ENCODE measurements around the gene TRIM73.
"Not testable (repeated sequence)": the region's sequence is repeated elsewhere in the genome, so short reads cannot be mapped to it uniquely, and the experiment has no call there.

Gene TRIM73

DNA sequence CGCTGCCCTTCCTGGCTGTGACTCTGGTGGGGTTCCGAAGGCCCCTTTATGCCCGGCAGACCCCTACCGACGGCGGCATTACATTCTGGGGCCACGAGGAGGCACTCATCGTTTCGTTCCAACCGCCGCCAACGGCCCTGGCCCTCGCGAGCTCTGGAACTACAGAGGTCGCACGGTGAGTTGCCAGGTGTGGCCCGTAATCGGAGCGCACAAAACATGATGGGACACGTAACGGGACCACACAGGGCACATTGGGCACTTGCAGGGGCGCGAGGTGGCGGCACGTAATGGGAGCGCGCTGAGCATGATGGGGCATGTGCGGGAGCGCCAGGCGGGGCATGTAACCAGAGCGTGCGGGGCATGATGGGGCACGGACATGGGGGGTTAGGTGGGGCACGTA is at the start of gene TRIM73:
TSS of gene TRIM73 (plus strand) at position 301 of the 400 bp plus-strand sequence. CDS start 3,305 bp downstream, outside the sequence.
- not testable (repeated sequence) for DNase-seq

DNA sequence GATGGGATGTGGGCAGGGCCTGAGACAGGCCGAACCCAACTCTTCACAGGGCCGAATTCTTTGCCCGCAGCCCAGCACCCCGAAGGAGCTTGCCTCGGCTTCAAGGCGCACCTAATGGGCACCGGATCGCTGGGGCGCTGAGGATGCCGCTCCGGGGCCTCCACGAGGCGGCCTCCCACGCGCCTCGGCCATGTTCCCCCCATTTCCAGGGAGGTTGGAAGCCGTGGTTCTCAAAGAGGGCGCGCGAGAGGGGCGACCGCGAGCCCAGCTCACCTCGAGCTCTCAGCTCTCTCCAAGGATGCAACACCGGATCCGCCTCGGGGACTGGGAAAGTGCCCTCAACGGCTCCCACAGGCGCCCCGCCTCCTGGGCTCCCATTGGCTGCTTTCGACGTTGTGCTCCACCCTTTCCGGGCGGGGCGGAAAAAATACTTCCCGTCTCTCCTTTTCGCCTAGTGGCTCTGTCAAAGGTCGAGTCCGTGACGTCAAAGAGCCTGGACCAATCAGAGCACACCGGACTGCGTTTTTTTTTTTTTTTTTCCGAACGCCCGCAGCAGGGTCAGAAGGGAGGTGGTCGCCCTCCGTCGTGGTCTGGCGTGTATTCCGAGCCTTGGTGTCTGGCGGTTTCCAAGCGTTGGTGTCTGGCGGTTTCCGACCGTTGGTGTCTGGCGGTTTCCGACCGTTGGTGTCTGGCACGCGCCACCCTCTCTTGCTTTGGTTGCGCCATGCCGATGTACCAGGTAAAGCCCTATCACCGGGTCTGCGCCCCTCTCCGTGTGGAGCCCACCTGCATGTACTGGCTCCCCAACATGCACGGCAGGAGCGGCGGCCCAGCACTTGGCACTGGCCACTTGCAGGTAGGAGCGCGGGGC is 36.5 kb upstream of the TRIM73 start:
- DNase-seq, result not testable (repeated sequence)

DNA sequence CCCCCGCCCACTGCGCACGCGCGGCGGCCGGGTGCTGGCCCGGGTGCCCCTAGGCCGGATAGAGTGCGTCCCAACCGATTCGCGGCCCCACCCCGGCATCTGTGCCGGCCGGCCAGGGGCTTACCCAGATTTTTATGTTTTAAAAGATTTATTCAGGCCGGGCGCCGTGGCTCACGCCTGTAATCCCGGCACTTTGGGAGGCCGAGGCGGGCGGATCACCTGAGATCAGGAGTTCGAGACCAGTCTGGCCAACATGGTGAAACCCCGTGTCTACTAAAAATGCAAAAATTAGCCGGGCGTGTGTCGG is 35.9 kb upstream of the TRIM73 start:
- not testable (repeated sequence) for DNase-seq

DNA sequence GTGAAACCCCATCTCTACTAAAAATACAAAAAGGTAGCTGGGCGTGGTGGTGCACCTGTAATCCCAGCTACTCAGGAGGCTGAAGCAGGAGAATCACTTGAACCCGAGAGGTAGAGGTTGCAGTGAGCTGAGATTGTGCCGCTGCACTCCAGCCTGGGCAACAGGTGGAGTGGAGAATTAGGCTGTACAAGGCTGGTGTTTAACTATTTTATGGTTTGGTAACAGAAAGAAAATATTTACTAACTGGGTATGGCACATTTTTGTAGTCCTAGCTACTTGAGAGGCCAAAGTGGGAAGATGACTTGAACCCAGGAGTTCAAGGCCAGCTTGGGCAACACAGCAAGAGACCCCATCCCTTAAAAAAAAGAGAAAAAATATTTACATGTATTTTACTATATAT is 31.4 kb upstream of the TRIM73 start:
- not testable (repeated sequence) for DNase-seq

DNA sequence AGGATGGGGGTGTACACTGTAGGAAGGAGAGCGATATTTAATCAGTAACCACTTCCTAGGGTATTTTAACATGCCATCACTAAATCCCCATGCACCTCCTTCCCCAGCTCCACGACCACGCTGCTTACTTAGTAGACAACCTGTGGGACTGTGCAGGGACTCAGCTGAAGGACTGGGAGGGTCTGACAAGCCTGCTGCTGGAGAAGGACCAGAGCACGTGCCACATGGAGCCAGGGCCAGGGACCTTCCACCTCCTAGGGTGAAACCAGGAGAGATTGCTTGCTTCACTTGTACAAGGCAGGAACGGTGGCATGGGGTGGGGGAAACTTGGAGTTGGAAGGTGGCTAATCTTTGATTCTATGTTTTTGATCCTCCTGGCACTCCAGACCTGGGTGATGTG is 28.8 kb upstream of the TRIM73 start:
- DNase-seq, result not testable (repeated sequence)

DNA sequence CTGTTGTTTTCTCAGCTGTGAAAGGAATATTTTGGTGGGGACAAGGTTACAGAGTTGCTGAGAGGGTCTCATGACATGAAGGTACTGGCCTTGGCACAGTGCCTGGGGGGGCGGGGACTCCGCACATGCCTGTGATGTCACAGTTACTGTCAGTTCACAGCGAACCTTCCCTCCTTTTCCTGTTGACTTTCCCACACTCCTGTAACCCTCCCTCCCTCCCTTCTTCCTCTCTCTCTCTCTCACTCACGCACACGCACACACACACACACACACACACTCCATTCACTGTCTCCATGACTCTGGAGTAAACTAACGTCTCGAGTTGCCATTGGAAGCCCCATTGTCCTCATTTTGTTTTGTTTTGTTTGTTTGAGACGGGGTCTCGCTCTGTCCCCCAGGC is 28.1 kb upstream of the TRIM73 start:
- DNase-seq, result not testable (repeated sequence)

DNA sequence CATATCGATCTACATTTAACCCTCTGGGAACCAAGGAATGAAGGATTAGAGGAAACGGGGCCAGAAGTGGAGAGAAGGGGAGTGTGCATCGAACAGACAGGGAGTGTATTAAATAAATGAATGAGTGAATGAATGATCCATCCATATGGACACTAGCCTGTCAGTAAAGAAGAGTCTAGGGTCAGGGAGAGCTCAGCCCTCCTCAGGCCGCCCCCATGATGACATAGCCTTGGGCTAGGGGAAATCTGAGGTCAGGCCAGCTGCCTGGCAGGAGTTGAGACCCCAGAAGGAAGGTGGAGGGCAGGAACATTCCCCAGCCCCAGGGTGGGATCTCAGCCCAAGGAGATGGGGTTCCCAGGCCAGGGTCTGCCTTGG is 21.3 kb upstream of the TRIM73 start:
- not testable (repeated sequence) for DNase-seq

DNA sequence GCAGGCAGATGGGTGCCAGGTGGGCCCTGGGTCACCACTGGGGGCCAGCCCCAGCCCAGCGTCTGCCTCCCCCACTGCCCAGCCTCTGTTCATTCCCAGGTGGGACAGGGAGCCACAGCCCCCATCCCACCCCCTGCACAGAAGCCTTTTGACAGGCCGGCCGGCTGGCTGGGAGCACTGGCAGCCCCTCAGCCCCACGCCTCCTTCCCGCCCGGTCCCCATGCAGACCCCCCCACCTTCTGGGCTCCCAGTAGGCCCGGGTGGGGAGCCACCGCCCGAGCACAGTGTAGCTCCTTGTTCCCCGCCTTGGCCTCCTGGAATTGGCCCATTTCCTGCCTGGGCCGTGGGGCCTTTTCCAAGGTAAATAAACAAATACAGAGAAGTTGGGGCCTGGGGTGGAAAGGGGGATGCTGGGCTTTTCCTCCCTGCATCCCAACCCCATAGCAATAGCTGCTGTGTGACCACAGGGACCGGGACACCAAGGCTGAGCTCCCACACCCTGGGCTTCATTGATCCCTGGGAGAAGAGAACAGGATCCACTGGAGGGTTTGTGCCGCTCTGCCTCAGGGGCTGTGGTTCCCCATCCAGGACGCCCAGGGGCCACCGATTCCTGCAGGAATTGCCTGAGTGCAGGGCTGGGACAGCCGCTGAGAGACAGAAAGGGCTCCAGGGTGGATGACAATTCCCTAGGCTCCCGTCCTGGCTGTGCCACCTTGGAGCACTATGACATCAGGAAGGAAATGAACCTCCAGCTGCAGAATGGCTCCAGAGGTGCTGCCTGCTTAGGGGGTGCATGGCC is 20.7 kb upstream of the TRIM73 start:
- DNase-seq, result not testable (repeated sequence)

DNA sequence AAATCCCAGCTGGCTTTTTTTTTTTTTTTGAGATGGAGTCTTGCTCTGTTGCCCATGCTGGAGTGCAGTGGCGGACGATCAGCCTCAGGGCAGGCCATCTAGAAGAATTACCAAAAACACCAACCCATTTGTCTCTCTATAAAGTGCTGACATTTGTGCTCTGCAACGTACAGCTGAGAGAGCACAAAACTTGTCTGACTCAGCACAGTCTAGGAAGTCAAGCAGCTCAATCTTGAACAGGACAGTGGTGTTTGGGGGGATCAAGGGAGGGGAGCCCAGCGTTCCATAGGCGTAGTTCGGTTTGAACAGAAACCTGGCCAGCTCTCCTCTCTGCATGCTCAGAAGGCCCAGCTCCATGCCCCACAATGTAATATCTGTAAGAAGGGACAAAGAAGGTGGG is 2.2 kb upstream of the TRIM73 start:
- not testable (repeated sequence) for DNase-seq

DNA sequence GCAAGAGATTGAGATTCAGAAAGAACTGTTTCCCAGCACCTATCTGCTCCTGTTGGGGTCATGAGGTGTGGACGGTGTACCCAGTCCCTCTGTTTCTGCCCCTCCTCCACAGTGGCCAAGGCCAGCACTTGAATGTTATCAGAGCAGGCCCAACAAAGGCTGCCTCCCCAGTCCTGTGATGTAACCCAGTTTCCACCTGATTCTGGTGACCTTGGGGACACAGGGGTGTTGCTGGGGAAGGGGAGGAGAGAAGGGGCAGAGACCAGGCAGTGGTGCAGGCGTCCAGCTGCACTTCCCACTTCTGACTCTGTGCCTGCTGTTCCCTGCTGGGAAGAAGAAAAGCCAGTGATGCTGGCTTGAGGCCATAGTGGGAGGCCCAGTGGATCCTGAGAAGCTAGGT is 2.4 kb downstream of the TRIM73 start:
- not testable (repeated sequence) for DNase-seq

DNA sequence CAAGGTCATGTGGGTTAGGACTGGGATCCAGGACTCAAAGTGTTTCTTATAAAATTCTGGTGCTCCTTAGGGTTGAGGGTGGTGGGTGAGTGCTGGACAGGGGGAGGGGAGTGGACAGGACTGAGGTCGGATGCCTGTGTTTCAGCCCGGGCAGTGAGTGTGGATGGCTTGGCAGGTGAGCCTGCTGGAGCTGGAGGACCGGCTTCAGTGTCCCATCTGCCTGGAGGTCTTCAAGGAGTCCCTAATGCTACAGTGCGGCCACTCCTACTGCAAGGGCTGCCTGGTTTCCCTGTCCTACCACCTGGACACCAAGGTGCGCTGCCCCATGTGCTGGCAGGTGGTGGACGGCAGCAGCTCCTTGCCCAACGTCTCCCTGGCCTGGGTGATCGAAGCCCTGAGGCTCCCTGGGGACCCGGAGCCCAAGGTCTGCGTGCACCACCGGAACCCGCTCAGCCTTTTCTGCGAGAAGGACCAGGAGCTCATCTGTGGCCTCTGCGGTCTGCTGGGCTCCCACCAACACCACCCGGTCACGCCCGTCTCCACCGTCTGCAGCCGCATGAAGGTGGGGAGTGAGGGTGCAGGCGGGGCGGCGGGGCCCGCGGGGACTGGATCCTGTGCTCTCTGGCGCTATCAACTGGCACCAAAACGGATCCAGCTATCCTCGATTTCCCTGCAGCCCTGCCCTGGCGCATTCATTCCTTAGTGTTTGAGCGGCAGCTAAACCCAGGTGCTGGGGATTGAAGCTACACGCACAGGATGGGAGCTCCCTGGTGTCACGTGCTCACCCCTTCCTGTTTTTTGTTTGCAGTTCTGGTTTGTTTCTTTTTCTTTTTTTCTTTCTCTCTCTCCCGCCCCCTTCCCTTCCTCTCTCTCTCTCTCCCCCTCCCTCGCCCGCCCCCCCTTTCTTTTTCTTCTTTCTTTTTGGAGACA is 3.6 kb downstream of the TRIM73 start:
- not testable (repeated sequence) for DNase-seq

DNA sequence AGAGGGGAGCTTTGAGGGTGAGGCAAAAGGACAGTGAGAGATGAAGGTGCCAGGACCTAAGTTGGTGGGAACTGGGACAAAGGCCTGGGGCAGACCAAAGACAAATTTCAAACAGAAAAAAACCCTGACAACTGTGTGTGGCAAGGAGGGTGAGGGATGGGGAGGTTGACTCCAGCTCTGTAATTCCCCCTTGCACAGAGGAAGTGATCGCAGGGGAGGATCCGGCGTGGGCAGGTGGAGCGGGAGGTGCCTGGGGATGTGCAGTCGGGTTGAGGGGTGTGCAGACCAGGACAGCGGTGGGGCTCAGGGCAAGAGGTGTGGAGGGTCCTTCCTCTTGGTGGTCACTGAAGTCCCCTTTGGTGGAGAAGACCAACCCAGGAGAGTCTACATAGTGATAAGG is 5.1 kb downstream of the TRIM73 start:
- DNase-seq, result not testable (repeated sequence)

DNA sequence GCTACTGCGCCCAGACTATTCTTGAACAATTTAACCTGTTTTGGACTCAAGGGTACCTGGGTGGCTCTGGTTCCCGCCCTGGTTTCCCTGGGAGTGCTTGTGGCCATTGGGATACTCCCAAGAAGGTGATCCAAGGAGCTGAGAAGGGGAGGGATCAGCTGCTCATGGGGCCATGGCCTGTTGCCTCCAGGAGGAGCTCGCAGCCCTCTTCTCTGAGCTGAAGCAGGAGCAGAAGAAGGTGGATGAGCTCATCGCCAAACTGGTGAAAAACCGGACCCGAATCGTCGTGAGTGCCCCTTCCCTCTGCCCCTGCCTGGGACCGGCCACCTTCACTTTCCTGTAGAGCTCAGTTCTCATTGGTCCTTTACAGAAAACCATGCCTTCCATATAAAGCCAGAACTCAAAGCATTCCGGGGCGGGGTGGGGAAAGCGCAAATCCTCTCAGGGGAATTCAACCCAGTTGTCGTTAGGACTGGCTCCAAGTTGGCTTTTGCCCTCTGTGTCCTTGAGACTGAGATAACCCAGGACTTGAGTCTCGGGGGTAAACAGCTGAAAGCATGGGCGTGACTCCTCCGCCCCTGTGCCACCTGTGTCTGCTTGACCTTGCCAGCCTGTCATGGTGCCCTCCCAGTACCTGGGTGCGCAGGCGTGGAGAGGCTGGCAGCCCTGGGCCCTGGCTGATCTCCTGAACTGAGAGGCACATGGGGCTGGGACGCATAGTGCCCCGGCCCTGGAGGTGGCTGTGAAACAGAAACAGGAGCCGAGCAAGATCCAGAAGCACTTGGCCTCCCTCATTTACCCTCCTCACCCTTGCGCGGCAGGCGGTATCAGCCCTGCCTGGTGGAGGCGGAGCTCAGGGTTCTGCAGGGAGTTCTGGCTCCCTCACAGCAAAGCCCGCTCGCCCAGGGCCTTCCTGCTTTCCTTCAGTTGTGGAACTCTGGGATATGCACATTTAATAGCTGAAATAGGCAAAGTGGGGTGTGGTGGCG is 8.3 kb downstream of the TRIM73 start:
- DNase-seq, result not testable (repeated sequence)

DNA sequence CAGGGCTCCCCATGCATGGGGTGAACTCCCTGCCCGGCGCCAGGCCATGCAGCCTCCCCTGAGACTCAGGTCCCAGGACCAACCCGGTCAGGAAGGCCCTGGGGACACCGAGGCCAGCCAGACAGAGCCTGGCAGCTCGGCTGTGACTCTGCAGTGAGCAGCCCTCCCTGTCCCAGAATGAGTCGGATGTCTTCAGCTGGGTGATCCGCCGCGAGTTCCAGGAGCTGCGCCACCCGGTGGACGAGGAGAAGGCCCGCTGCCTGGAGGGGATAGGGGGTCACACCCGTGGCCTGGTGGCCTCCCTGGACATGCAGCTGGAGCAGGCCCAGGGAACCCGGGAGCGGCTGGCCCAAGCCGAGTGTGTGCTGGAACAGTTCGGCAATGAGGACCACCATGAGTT is 9.2 kb downstream of the TRIM73 start:
- DNase-seq, result not testable (repeated sequence)

DNA sequence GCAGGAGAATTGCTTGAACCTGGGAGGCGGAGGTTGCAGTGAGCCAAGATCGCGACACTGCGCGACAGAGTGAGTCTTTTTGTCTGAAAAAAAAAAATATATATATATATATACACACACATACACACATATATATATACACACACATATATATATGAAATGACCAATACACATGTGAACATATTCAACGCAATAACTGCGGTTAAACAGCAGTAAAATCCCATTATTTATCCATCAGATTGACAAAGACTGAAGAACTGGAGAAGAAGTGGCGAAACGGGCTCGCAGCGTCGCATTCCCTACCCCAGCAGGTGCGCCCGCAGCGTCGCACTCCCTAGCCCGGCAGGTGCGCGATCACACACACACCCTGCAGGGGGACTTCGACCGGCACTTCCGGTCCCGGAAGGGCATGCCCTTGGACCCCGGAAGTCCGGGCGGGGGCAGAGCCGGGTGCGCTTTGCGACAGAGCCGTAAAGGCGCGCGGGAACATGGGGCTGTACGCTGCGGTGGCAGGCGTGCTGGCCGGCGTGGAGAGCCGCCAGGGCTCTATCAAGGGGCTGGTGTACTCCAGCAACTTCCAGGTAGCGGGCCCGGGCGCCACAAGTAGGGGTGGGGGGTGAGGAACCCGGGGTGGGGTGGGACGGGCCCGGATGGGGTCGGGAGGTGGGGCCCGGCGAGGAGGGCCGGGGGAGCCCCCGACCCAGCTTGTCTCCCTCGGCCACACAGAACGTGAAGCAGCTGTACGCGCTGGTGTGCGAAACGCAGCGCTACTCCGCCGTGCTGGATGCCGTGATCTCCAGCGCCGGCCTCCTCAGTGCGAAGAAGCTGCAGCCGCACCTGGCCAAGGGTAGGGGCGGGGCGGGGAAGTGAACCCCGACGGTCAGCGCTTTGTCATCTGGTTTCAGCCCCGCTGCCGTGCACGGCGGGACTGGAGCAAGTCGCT is 14.7 kb downstream of the TRIM73 start:
- DNase-seq, result not testable (repeated sequence)

DNA sequence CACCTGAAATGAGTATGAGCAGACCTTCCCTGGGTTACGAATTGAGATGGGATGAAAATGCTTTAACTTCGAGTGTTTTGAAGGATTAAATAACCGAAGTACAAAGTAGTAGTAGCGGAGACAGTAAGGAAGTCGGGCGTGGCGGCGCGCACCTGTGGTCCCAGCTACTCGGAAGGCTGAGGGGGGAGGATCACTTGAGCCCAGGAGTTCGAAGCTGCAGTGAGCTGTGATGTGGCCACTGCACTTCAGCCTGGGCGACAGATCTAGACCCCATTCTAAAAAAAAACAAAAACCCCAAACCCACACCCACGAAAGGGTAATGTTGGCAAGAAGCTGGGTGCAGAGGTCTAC is 15.4 kb downstream of the TRIM73 start:
- not testable (repeated sequence) for DNase-seq

DNA sequence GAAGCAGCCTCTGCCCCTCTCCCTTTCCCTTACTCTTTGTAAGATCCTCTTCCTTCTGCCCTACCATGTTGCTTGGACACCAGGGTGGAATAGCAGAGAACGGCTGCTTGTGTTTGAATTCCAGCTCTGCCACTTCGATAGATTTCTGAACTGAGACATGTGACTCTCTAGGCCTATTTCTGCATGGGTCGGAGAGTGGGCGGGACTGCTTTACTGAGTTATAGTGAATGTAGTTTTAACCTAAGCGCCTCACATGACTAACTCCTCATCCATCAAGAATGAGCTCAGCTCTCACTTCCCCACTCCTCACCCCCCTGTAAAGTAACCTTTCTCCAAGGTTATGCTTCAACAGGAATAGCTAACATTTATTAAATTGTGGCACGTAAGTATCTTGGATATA is 18.8 kb downstream of the TRIM73 start:
- not testable (repeated sequence) for DNase-seq

DNA sequence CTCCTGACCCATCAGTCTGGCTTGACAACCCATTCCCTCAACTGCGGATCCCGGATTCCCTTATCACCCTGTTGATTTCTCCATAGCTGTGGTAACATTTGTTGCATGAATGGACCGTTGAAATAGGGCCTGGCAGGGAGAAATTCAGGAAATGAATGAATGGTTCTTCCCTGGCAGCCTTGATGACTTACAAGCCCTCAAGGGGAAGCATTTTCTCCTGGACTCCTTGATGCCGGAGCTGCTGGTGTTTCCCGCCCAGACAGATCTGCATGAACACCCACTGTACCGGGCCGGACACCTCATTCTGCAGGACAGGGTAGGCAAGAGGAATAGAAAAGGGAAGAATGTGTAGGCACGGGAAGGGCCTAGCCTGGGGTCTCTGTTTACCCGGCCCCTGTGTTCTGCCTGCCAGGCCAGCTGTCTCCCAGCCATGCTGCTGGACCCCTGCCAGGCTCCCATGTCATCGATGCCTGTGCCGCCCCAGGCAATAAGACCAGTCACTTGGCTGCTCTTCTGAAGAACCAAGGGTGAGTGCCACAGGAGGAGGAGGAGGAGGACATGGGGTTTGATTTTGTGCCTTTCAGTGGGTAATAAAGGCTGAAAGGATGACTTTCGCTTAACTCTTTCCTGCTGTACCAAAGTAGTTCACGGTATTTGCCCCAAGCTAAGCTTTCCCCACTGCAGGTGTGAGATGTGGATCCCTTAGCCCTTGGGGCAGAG is 19.4 kb downstream of the TRIM73 start:
- not testable (repeated sequence) for DNase-seq

DNA sequence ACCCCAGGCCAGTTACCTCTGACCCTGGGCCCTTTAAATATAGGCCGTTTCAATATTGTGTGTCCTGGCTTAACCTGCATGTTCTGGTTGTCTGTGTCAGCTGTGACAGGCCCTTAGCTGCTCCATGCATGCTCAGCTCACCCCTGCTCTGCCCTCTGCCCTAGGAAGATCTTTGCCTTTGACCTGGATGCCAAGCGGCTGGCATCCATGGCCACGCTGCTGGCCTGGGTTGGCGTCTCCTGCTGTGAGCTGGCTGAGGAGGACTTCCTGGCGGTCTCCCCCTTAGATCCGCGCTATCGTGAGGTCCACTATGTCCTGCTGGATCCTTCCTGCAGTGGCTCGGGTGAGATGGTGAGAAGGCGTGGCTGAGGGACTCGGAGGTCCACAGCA is 20.0 kb downstream of the TRIM73 start:
- not testable (repeated sequence) for DNase-seq

Data from right hindlimb (tissue), 1 donor.